ENCODE results near the gene EFNA2.
A peak's percentile ranks its signal among the peaks of the same experiment; 100 is the strongest.

EFNA2 gene

DNA sequence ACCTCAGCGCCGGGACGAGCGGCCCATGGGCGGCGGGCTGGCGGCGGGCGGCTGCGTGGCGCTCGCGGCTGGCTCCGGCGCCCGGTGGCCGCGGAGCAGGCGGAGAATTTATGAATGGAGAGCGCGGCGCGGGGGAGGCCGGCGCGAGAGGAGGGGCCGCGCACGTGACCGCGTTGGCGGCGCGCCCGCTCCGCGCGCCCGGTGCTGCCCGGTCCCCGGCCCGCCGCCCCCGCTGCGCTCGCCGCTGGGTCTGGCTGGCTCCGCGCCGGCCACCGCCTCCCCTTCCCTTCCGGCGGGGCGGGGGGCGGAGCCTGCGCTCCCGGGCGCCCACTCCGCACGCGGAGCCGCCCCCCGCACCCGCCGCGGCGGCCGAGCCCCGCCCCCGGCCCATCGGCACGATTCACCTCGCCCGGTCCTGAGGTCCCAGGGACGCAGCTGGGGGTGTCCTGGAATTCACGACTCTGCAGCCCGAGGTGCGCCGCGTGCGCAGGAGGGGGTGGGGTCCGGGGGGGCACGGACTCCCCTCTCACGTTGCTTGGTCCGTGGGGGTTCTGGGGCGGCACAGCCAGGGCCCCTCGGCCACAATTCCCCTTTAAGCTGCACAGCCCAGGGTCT is 47.8 kb upstream of the EFNA2 start, which contains the start of gene CBARP:
Gene CBARP (minus strand): TSS at position 252 of the 615 bp plus-strand sequence. CDS start 1,905 bp downstream, outside the sequence.
- Histone ChIP-seq H3K27me3 (ENCODE audit: insufficient read depth, low read length, poor library complexity, severe bottlenecking) (no peaks in the 10 kb centered on the region), H3K4me1 (ENCODE audit: insufficient read depth, low read length, poor library complexity, severe bottlenecking) (peaks cover 11% of the 10 kb centered on the region), H3K9me3 (ENCODE audit: insufficient read depth, low read depth, low read length) (no peaks in the 10 kb centered on the region), H3K4me2 (ENCODE audit: low read depth, low read length, poor library complexity, severe bottlenecking) (peak within 1 kb of the TSS; percentile 68), H3K9me2 (replicated peaks; ENCODE audit: low read depth, low read length) (no peaks in the 10 kb centered on the region), H4K20me1 (ENCODE audit: insufficient read depth, low read length, poor library complexity, severe bottlenecking) (no peaks in the 10 kb centered on the region), H2AFZ (ENCODE audit: low read length) (no peak within 1 kb of the TSS), H3K79me2 (ENCODE audit: insufficient read depth, low read length) (peaks cover 13% of the 10 kb centered on the region), H3K9ac (ENCODE audit: low read depth, low read length, poor library complexity, severe bottlenecking) (no peak within 1 kb of the TSS), H3F3A (ENCODE audit: low read depth) (peaks cover 10% of the 10 kb centered on the region; the same call in 1 of the 2 replicates), H3K4me3 (ENCODE audit: low read length, poor library complexity, severe bottlenecking) (peak within 1 kb of the TSS; percentile 61), H3K36me3 (ENCODE audit: insufficient read depth, low read length) (no peaks in the 10 kb centered on the region)
- TF ChIP-seq, protein P1, sequence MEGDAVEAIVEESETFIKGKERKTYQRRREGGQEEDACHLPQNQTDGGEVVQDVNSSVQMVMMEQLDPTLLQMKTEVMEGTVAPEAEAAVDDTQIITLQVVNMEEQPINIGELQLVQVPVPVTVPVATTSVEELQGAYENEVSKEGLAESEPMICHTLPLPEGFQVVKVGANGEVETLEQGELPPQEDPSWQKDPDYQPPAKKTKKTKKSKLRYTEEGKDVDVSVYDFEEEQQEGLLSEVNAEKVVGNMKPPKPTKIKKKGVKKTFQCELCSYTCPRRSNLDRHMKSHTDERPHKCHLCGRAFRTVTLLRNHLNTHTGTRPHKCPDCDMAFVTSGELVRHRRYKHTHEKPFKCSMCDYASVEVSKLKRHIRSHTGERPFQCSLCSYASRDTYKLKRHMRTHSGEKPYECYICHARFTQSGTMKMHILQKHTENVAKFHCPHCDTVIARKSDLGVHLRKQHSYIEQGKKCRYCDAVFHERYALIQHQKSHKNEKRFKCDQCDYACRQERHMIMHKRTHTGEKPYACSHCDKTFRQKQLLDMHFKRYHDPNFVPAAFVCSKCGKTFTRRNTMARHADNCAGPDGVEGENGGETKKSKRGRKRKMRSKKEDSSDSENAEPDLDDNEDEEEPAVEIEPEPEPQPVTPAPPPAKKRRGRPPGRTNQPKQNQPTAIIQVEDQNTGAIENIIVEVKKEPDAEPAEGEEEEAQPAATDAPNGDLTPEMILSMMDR (conservative IDR thresholded peaks at IDR 0.05; ENCODE audit: low read length) = no peak
- no peak for TF ChIP-seq EZH2phosphoT487 (IDR thresholded peaks at IDR 0.05; ENCODE audit: borderline replicate concordance)

DNA sequence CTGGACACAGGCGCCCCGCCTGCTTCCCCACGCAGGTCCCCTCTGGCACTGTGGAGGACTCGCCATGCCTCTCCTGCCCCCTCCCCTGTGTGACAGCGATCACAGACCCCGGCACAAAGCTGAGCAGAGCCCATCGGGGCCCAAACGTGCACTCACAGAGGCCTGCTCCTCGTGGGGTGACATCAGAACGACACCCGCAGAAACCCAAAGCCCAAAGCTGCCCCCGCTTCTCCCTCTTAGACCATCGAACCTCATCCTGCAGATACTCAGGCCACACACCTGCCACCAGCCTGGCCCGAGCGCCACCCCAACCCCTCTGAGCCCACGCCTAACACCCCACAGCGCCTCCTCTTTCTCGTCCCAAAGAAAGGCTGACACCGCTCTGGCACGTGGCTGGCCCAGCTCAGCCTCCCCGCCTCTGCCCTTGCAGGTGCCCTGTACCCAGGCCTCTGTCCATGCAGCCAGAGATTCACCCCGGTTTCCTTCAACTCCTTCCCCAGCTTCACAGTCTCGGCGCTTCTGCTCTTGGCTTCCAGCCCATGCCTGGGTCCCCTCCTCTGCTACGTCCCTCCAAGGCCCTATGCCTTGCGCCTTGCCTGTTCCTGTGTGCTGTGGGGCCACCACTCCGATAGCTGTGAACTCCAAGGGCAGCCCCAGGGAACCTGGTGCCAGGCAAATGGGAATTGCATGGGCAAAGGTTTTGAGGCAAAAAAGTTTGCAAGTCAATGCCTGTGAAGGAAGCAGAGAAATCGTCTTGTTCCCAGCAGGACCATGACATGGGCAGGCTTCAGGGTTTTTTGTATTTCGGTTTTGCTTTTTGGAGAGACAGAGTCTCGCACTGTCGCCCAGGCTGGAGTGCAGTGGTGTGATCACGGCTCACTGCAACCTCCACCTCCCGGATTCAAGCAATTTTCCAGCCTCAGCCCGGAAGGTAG is 47.0 kb upstream of the EFNA2 start:
- H3K79me2 ChIP-seq (ENCODE audit: insufficient read depth, low read length) = peaks cover 16% of the 10 kb centered on the region
- no peaks in the 10 kb centered on the region for H3K9me3 ChIP-seq (ENCODE audit: insufficient read depth, low read depth, low read length)
- no peaks in the 10 kb centered on the region for H3K36me3 ChIP-seq (ENCODE audit: insufficient read depth, low read length)
- TF ChIP-seq EZH2phosphoT487 (IDR thresholded peaks at IDR 0.05; ENCODE audit: borderline replicate concordance) = no peak
- TF ChIP-seq, protein P1 (conservative IDR thresholded peaks at IDR 0.05; ENCODE audit: low read length) = no peak
- peaks cover 18% of the 10 kb centered on the region for H3K4me1 ChIP-seq (ENCODE audit: insufficient read depth, low read length, poor library complexity, severe bottlenecking)
- no peaks in the 10 kb centered on the region for H3K27me3 ChIP-seq (ENCODE audit: insufficient read depth, low read length, poor library complexity, severe bottlenecking)
- no peak overlapping the region for H3K9ac ChIP-seq (ENCODE audit: low read depth, low read length, poor library complexity, severe bottlenecking)
- peak overlapping the region; percentile 68 for H3K4me2 ChIP-seq (ENCODE audit: low read depth, low read length, poor library complexity, severe bottlenecking)
- no peaks in the 10 kb centered on the region for H3K9me2 ChIP-seq (replicated peaks; ENCODE audit: low read depth, low read length)
- peaks cover 10% of the 10 kb centered on the region; the same call in 1 of the 2 replicates for H3F3A ChIP-seq (ENCODE audit: low read depth)
- H4K20me1 ChIP-seq (ENCODE audit: insufficient read depth, low read length, poor library complexity, severe bottlenecking) = no peaks in the 10 kb centered on the region
- no peak overlapping the region for H2AFZ ChIP-seq (ENCODE audit: low read length)
- peak overlapping the region; percentile 61 for H3K4me3 ChIP-seq (ENCODE audit: low read length, poor library complexity, severe bottlenecking)

DNA sequence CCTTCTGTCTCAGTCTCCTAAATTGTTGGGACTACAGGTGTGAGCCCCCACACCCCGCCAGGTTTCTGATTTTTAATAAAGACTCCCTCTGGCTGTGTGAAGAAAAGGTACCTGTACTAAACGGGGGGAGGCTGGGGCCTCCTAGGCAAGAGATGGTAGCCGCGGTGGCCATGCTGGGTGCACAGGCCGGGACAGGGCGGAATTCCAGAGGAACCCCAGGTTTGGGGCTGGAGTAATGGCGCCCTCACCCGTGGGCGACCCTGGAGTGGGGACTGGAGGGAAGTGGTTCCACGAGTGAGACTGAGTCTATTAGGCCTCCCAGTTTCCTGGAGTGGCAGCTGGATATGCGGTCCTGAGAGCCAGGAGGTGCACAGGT is 46.3 kb upstream of the EFNA2 start:
- H3K9ac ChIP-seq (ENCODE audit: low read depth, low read length, poor library complexity, severe bottlenecking) = no peak overlapping the region
- H4K20me1 ChIP-seq (ENCODE audit: insufficient read depth, low read length, poor library complexity, severe bottlenecking) = no peaks in the 10 kb centered on the region
- TF ChIP-seq EZH2phosphoT487 (IDR thresholded peaks at IDR 0.05; ENCODE audit: borderline replicate concordance) = no peak
- TF ChIP-seq, protein P1 (conservative IDR thresholded peaks at IDR 0.05; ENCODE audit: low read length) = no peak
- H3K4me3 ChIP-seq (ENCODE audit: low read length, poor library complexity, severe bottlenecking) = no peak overlapping the region
- H3F3A ChIP-seq (ENCODE audit: low read depth) = peaks cover 10% of the 10 kb centered on the region; the same call in 1 of the 2 replicates
- H3K9me2 ChIP-seq (replicated peaks; ENCODE audit: low read depth, low read length) = no peaks in the 10 kb centered on the region
- no peaks in the 10 kb centered on the region for H3K36me3 ChIP-seq (ENCODE audit: insufficient read depth, low read length)
- H3K4me1 ChIP-seq (ENCODE audit: insufficient read depth, low read length, poor library complexity, severe bottlenecking) = peaks cover 22% of the 10 kb centered on the region
- H3K27me3 ChIP-seq (ENCODE audit: insufficient read depth, low read length, poor library complexity, severe bottlenecking) = no peaks in the 10 kb centered on the region
- H3K79me2 ChIP-seq (ENCODE audit: insufficient read depth, low read length) = peaks cover 23% of the 10 kb centered on the region
- H2AFZ ChIP-seq (ENCODE audit: low read length) = no peak overlapping the region
- no peaks in the 10 kb centered on the region for H3K9me3 ChIP-seq (ENCODE audit: insufficient read depth, low read depth, low read length)
- no peak overlapping the region for H3K4me2 ChIP-seq (ENCODE audit: low read depth, low read length, poor library complexity, severe bottlenecking)
